Ectodermal cell (in vitro differentiated cells): ENCODE measurements around the gene MRPL32.

ENCODE experiments used
- H3K27ac ChIP-seq: 2 replicates; pipeline ENCODE4 v1.7.0; 2013; ENCODE audit warnings: mild to moderate bottlenecking, low read depth, low read length; ENCODE audit not compliant: insufficient read depth, poor library complexity, severe bottlenecking
- H3K27me3 ChIP-seq: 2 replicates; pipeline ENCODE4 v1.7.0; 2013; ENCODE audit warnings: mild to moderate bottlenecking, low read length; ENCODE audit not compliant: insufficient read depth, control insufficient read depth, poor library complexity, severe bottlenecking
- H3K36me3 ChIP-seq: one replicate; pipeline ENCODE4 v1.7.0; 2013; ENCODE audit warnings: low read length; ENCODE audit not compliant: control insufficient read depth, insufficient read depth
- H3K4me1 ChIP-seq: one replicate; pipeline ENCODE4 v1.7.0; 2013; ENCODE audit warnings: low read length; ENCODE audit not compliant: control insufficient read depth, insufficient read depth
- H3K4me3 ChIP-seq: 2 replicates; pipeline ENCODE4 v1.7.0; 2013; ENCODE audit warnings: low read depth, low read length, control low read depth; ENCODE audit not compliant: insufficient read depth
- H3K9me3 ChIP-seq: 2 replicates; pipeline ENCODE4 v1.7.0; 2013; ENCODE audit warnings: mild to moderate bottlenecking, low read length, moderate library complexity; ENCODE audit not compliant: control insufficient read depth
- WGBS, 2 experiments: methylation state at CpG; one replicate each; pipeline ENCODE4 v1.1.7; 2013; ENCODE audit warnings: missing lambda C conversion rate in 2 of 2; 5-methylcytosine and 5-hydroxymethylcytosine counted together

The MRPL32 gene

GRCh38 chr7:42982604-42983115 lies 50.5 kb downstream of the MRPL32 start:
- Histone ChIP-seq H3K4me1 (no peaks in the 10 kb centered on the region), H3K4me3 (no peak overlapping the region), H3K36me3 (no peaks in the 10 kb centered on the region), H3K27ac (no peak overlapping the region), H3K27me3 (no peaks in the 10 kb centered on the region), H3K9me3 (no peaks in the 10 kb centered on the region)
- WGBS, 2 experiments: 93 to 94% methylated on average over 3 of the region's 3 CpGs

- no peak overlapping the region for H3K27ac ChIP-seq
- H3K4me3 ChIP-seq: no peak overlapping the region
- whole genome bisulfite sequencing, 2 experiments: 91 to 94% methylated on average over 1 of the region's 1 CpG
- no peaks in the 10 kb centered on the region for H3K27me3 ChIP-seq
- no peaks in the 10 kb centered on the region for H3K4me1 ChIP-seq
- no peaks in the 10 kb centered on the region for H3K36me3 ChIP-seq
- no peaks in the 10 kb centered on the region for H3K9me3 ChIP-seq
Observed at GRCh38 chr7:42984137-42984536, 52.0 kb downstream of the MRPL32 start.

GRCh38 chr7:42986213-42986612 lies 54.0 kb downstream of the MRPL32 start:
- no peaks in the 10 kb centered on the region for H3K4me1 ChIP-seq
- no peaks in the 10 kb centered on the region for H3K36me3 ChIP-seq
- no peaks in the 10 kb centered on the region for H3K27me3 ChIP-seq
- 97 to 98% methylated on average over 6 of the region's 6 CpGs for WGBS, 2 experiments
- no peak overlapping the region for H3K4me3 ChIP-seq
- no peak overlapping the region for H3K27ac ChIP-seq
- H3K9me3 ChIP-seq: no peaks in the 10 kb centered on the region

- no peak overlapping the region for H3K4me3 ChIP-seq
- H3K27me3 ChIP-seq: no peaks in the 10 kb centered on the region
- no peaks in the 10 kb centered on the region for H3K36me3 ChIP-seq
- H3K27ac ChIP-seq: no peak overlapping the region
- 93 to 100% methylated on average over 1 of the region's 1 CpG for WGBS, 2 experiments
- H3K9me3 ChIP-seq: no peaks in the 10 kb centered on the region
- H3K4me1 ChIP-seq: peaks cover under 1% of the 10 kb centered on the region
Observed at GRCh38 chr7:42986781-42987248, 54.6 kb downstream of the MRPL32 start.
